Fibroblast of skin of abdomen (primary cell): ENCODE measurements around the gene MBD5. TPM values are rescaled to one million over a fixed set of nuclear protein-coding genes. Genes with fewer than 3 reads are reported as not detected.
"Not testable (repeated sequence)": the region's sequence is repeated elsewhere in the genome, so short reads cannot be mapped to it uniquely, and the experiment has no call there.

ENCODE experiments used
- DNase-seq: peaks from one replicate; pipeline ENCODE4 v3.0.0-alpha.2; 2013
- polyA plus RNA-seq, 2 experiments: library from polyadenylated mRNA; unstranded; fragments of 120-200 nt; gene quantifications; one replicate each; pipeline ENCODE4 v1.2.1, GENCODE V29; 2013; ENCODE audit not compliant: insufficient read length in 2 of 2

The MBD5 gene
- polyA plus RNA-seq (2013, experiment 1 of 2; ENCODE audit: insufficient read length), result 18.5 TPM
- polyA plus RNA-seq (2013, experiment 2 of 2; ENCODE audit: insufficient read length), result 21.0 TPM

DNA sequence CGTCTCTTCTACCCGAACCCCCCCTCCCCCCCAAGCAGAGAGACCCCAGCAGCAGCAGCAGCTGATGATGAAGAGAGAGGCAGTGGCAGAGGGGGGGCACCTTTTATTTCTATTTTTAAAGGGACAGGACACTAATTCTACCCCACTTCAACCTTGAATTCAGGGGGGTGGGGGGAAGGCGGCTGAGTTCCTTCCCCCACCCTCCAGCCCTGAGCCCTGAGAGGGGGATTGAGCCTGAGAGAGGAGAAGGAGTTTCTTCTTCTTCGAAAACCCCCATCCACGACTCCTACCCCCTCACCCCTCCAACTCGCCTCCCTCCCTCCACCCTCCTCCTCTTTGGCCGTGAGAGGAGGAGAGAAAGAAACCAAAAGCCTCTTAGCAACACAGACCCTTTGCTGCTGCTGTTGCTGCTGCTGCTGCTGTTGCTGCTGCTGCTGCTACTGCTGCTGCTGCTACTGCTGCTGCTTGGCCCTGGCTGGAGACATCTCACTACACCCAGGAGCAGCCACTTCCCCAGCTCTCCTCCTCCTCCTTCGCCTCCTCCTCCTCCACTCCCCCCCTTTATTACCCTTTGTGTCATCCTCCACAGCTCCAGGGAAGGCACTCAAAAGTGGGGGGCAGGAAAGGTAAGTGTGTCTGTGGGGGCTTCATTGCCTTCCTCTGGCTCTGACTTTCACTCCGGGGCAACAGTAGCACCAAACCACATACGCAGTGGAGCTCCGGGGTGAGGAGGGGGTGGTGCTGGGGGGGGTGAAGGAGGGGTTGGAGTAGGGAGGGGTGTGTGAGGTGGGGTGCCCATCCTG lies at the start of gene MBD5:
TSS of gene MBD5 (plus strand) at position 33 of the 803 bp plus-strand sequence.
- DNase-seq, result peak; percentile 66

DNA sequence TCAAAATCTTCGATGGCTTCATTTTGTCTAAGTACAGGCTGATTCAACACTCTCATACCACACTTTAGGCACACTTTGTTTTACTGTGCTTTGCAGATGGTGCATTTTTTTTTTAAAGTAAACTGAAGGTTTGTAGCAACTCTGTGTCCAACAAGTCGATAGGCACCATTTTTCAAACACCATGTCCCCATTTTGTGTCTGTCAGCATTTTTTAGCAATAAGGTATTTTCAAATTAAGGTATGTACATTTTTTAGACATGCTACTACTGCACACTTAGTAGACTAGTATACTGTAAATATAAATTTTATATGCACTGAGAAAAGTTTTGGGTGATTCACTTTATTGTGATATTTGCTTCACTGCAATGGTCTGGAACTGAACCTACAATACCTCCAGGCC lies 44.8 kb upstream of the MBD5 start:
- no peak for DNase-seq

DNA sequence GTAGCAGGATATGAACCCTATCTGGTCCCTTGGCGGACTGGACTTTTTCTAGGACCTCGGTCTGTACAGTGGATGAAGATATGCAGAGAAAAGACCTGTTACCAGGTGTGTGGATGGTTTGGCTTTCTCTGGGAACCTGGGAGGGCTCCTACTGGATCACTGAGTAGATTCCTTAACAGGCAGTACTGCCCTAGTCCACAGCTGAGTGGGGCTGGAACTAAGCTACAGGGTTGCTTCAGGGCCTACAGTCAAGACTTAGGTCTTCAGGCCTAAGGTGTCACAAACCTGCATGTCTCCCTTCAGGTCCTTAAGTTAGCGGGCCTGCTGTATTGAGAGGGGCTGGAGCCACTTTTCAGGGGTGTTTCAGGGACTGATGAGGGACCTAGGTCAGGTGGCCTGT lies 43.2 kb upstream of the MBD5 start:
- no peak for DNase-seq

DNA sequence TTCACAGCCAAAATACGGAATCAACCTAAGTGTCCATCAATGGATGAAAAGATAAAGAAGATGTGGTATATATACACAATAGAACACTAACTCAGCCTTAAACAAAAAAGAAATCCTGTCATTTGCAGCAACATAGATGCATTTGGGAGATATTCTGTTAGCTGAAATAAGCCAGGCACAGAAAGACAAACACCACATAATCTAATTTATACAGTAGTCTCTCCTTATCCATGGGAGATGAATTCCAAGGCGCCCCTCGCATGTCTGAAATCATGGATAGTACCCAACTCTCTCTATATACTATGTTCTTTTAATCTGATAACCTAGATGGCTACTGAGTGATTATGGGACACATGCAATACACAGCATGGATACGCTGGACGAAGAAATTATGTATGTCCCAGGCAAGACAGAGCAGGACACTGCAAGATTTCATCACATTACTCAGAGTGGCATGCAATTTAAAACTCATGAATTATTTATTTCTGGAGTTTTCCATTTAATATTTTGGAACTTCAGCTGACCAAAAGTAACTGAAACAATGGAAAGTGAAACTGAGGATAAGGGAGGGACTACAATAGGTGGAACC lies 39.9 kb upstream of the MBD5 start:
- DNase-seq, result no peak

DNA sequence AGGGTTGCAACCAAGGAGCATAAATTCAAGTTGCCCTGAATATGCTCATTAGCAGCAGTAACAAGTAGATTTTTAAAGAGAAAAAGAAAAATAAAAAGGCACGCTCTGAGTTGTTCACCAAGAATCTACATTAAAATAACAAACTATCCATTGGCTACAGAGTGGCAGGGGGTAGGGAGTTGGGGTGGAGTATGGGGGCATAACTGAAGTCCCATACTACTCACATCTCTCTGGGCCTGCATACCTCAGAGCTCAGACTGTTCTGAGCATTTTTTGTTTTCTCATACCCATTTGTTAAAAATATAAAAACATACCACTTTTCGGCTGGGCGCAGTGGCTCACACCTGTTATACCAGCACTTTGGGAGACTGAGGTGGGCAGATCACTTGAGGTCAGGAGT lies 31.8 kb upstream of the MBD5 start:
- no peak for DNase-seq

DNA sequence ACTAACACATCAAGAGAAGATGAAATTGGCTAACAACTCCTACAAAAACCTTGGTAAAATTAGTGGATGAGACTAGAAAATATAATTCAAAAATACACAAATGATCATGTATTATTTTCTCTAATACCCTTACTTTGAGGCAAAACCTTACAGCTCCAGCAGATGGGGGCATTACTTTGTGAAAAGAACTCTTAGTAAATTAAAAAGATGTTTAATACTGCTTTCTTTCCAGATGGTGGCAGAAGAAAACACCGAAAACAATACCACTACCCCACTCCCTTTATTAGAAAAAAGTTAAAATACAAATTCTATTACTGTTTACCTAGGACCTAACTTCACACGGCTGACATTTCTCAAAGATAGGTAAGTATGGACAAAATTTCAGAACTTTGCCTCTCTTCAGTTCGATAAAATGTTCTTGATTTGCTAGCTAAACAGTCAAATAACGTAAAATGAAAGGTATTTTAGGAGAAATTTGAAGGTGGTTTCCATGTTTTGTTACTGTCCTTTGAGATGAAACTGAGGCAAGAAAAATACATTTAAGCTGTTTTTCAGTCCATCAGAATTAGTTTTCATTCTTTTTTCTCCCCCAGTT lies 31.0 kb upstream of the MBD5 start:
- DNase-seq, result peak; percentile 56

DNA sequence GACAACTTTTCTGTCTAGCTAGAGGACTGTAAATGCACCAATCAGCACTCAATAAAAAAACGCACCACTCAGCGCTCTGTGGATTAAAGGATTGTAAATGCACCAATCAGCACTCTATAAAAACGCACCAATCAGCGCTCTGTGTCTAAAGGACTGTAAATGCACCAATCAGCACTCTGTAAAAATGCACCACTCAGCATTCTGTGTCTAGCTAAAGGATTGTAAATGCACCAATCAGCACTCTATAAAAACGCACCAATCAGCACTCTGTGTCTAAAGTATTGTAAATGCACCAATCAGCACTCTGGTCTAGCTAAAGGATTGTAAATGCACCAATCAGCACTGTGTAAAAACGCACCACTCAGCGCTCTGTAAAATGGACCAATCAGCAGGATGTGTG lies 25.9 kb upstream of the MBD5 start:
- DNase-seq, result not testable (repeated sequence)

DNA sequence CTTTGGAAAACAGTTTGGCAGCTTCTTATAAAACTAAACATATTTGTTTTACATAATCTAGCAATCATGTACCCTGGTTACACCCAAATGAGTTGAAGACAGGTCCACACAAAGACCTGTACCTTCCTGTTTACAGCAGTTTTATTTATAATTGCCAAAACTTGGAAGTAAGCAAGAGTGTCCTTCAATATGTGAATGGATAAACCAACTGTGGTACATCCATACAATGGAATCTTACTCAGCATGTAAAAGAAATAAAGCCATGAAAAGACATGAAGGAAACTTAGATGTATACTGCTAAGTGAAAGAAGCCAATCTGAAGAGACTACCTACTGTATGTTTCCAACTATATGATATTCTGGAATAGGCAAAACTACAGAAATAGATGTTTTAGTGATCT lies 24.1 kb upstream of the MBD5 start:
- DNase-seq, result no peak

DNA sequence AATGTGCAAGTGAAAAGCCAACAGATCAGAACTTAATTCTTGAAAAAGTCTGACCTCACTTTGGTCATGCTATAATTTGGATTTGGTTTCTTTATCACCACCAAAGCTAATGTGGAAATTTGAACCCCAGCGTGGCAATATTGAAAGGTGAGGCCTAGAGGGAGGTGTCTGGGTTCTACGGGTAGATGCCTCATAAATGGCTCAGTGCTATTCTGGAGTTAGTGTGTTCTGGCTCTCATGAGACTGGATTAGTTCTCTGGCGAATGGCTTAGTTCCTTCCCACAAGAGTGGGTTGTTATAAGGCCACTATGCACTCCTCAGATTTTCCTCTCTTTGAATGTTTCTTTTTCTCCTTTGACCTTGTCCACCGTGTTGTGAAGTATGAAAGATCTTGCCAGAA lies 22.7 kb upstream of the MBD5 start:
- DNase-seq, result no peak

DNA sequence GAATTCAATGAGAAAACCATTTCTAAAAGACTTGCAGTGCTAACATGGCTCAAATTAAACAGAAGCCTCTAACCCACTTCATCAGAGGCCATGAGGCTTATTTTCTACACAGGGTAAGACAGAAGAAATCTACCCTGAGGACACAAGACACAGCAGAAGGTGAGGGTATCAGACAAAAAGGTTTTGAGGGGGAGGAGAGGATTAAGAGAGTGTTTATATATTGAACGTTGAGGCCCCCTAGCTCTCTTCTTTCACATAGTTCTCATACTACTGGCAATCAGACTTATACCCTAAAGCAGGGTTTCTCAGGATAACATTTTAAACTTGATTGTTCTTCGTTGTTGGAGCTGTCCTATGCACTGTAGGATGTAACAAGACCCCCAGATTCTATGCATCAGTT lies 21.8 kb upstream of the MBD5 start:
- no peak for DNase-seq

DNA sequence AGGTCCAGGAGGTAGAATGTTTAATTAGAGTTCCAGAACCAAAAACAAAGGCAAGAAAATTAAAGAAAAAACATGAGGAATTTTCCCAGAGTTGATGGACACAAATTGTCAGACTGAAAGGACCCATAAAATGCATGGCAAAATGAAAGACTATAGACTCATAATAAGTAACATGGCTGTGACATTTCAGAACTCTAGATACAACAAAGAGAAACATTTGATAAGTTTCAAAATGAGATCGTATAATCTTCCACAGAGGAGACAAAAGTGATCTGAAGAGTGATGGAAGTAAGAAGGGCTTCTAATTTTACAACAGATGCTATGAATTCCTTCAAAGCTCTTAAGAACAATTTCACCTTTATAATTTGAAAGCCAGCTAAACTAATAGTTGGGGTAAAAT lies 20.8 kb upstream of the MBD5 start:
- no peak for DNase-seq

DNA sequence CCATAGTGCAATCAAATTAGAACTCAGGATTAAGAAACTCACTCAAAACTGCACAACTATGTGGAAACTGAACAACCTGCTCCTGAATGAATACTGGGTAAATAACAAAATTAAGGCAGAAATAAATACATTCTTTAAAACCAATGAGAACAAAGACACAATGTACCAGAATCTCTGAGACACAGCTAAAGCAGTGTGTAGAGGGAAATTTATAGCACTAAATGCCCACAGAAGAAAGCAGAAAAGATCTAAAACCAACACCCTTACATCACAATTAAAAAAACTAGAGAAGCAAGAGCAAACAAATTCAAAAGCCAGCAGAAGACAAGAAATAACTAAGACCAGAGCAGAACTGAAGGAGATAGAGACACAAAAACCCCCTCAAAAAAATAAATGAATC lies 18.5 kb upstream of the MBD5 start:
- DNase-seq, result not testable (repeated sequence)

DNA sequence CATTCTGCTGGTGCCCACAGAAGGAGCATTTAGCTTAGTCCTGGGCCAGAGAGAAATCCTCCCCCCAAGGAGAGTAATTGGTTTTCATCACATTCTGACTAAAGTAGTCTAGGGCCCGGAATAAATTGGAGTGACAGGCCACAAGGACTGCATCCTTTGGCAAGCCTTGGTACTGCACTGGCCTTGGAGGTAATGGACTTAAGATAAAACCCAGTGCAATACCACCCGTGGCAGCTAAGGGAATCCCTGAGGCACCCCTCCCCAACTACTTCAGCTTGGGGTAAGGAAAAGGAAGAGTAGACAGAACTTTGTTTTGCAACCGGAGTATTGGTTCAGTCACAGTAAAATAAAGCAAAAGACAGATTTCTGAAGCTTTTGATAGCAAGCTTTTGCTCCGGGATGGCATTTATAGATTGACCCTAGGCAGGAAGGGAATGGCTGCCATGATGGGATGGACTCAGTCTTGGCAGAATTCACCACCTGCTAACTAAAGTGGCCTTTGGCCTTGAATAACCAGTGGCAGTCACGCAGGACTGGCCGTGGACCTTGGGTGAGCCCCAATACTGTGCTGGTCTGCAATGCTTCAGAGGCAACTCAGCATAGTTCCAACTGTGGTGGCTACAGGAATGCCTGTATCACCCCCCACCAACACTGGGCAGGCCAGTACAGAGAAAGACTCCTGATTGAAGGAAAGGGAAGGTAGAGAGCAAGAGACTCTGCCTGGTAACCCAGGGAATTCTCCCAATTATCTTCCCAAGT lies 14.5 kb upstream of the MBD5 start:
- no peak for DNase-seq

DNA sequence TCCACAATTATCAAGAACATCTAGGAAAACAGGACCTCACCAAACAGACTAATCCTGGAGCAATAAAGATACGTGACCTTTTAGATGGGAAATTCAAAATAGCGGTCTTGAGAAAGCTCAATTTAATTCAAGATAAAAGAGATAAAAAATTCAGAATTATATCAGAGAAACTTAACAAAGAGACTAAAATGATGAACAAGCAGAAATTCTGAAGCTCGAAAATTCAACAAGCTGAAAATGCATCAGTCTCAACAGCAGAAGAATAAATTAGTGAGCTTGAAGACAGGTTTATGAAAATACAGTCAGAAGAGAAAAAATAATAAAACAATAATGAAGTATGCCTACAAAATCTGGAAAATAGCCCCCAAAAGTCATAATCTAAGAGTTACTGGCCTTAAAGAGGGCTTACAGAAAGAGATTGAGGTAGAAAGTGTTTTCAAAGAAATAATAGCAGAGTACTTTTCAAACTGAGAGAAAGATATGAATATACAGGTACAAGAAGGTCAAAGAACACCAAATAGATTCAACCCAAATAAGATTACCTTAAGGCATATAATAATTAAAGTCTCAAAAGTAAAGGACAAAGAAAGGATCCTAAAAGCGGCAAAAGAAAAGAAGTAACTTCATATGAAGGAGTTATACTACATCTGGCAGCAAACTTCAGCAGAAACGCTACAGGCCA lies 13.5 kb upstream of the MBD5 start:
- no peak for DNase-seq

DNA sequence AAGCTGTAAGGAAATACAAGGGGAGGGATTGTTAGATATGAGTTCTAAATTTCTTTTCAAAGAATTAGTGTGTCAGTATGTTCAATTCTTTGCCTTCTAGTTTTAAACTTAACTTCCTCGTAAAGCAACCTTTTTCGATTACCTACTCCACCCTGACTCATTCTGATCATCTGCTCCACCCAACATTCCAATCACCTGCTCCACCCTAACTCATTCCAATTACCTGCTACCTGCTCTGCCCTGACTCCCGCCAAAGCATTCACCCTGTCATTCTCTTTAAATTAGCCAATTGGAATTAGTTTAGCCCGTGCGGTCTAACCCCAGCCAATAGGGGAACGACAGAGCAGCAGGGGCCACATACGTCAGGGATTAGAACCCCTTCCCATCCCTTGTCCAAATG lies 12.5 kb upstream of the MBD5 start:
- not testable (repeated sequence) for DNase-seq

DNA sequence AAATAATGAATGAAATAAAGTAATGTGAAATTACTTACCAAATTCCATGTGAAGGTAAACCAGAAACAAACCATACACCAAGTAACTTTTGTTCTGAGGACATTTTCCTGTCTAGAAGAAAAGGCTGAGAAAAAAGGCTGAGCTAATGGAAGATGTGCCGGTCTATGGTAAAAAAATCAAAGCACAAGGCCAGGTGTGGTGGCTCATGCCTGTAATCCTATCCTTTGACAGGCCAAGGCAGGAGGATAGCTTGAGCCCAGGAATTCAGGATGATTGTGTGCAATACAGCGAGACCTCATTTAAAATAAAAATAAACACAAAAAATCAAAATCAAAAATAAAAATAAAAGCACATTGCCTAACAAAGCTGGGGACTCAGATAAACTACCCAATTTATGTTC lies 7.0 kb upstream of the MBD5 start:
- no peak for DNase-seq

DNA sequence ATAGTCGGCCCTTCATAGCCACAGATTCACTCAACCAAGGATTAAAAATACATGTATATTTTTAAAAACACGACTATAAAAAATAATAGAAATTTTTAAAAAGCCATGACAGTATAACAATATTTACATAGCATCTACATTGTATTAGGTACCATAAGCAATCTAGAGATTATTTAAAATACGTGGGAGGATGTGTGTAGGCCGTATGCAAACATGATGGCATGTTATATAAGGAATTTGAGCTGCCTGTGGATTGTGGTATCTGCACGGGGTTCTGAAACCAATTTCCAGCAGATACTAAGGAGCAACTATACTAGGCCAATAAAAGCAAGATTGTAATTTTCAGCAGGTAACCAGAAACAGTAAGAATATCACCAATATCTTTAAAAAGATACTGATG lies 6.3 kb upstream of the MBD5 start:
- DNase-seq, result no peak

DNA sequence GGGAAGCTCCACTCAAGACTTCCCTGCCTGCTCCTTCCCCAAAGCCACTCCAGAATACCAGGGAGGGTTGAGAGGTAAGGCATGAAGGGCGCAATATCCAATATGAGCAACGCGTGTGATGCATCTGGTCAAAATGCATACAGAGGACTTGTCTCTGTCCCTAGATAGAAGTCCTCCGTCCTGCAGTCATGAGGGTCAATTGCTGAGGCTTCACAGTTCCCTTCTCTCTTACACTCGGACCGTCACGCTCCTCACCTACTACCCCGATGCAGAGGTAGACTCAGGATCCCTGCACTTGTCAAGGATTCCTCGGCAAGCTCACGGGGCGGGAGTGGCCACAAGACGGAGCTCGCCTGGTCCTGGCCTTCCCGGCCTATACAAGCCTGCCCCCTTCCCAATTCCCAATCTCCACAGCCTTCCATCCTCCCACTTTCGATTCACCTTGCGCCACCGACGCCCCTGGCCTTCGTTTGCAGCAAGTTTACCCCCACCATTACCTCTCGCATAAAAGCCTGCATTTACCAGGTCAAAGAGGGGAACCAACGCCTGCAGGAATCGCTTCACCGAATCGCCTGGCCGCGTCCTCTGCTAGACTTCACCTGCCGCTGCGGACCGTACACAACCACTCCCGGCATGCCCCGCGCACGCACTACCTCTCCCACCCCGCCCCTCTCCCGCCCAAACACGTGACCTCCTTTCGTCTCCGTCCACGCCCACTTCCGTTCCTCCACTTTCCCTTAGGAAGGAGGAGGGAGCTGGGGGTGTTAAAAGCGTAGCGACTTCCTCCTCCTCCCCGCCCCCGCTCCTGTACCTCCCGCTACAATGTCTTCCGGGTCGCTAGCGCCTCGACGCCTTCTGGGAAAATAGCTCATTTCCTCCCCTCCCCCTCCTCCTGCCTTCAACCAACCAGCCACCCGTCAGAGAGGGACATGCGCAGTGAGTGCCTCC lies 506 bp upstream of the MBD5 start, which contains the start of gene ORC4:
TSS of gene ORC4 (minus strand) at position 627 of the 948 bp plus-strand sequence. CDS start 44,779 bp downstream, outside the sequence.
- peak; percentile 100 for DNase-seq

DNA sequence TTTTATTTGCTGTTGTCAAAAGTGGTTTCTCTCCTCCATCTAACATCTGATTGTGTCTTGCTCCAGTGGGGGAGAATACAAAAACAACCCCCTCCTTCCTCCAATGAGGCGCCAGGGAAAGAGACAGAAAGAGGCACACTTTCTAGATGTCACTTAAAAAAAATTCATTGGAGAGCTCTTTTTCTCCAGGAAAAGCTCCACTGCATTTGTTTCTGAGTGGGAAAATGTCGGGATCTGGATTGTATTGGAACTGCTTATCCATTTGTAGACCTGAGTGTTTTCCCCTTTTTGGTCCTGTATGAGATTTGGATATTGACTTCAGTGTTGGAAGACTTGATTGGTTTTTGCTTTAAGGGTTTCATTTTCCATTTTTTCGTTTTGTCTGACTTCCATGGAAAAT lies 995 bp downstream of the MBD5 start:
- DNase-seq, result no peak

DNA sequence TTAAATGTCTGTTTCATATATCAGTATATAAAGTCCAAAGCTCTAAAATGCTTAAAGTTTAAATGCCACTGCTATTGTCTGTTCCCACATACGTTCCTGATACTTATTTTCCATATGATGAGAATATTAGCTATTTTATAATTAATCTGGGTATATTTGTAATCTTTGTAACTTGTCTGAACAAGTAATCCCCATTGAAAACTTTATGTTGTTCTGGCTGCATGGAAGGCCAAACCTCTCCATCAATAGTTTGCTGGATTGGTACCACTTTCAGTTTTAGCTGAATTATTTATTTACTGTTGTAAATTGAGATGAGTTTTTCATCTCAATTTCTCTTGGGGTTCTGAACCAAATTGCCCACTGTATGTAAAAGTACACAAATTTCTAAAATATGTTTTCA lies 1.5 kb downstream of the MBD5 start:
- no peak for DNase-seq

DNA sequence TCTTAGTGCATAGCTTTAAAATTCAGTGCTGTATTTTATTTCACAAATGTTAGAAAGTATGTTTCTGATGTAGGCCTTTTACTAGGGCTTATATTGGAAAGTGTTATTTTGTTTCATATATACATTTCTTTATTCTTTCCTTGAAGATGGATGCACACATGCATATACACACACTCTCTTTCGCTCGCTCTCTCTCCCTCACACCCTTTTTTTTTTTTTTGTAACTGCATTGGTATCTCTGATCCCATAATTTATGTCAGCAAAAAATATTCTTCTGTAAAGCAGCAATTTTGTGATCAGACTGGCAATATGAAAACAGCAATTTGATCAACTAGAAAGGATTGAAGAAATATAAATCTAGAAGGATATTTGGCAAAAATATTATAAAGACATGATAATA lies 2.0 kb downstream of the MBD5 start:
- DNase-seq, result no peak
